Activated naive CD4-positive, alpha-beta T cell treated with Interleukin-2 at 50 U/mL for 16 hours (primary cell): ENCODE results near the gene KIF26B.
"Not testable (repeated sequence)": the region's sequence is repeated elsewhere in the genome, so short reads cannot be mapped to it uniquely, and the experiment has no call there.

Source experiments
- DNase-seq: peaks from one replicate; pipeline ENCODE4 v3.0.0-alpha.2; 2020

Gene KIF26B

GRCh38 chr1:245690156-245690690, 535.4 kb downstream of the KIF26B start:
- DNase-seq: no peak

- no peak for DNase-seq
Measured at GRCh38 chr1:245690946-245691541, 536.3 kb downstream of the KIF26B start.

GRCh38 chr1:245691897-245692296, 537.1 kb downstream of the KIF26B start:
- no peak for DNase-seq

- no peak for DNase-seq
Measured at GRCh38 chr1:245692318-245692717, 537.5 kb downstream of the KIF26B start.

- DNase-seq: no peak
Measured at GRCh38 chr1:245693116-245693793, 538.5 kb downstream of the KIF26B start.

- no peak for DNase-seq
Measured at GRCh38 chr1:245693941-245694752, 539.4 kb downstream of the KIF26B start.

GRCh38 chr1:245694753-245695195, 540.0 kb downstream of the KIF26B start:
- no peak for DNase-seq

- DNase-seq: no peak
Measured at GRCh38 chr1:245695211-245695610, 540.4 kb downstream of the KIF26B start.

GRCh38 chr1:245695701-245696100, 540.9 kb downstream of the KIF26B start:
- not testable (repeated sequence) for DNase-seq

GRCh38 chr1:245698116-245698515, 543.3 kb downstream of the KIF26B start:
- DNase-seq: no peak

- DNase-seq: no peak
Measured at GRCh38 chr1:245698860-245699259, 544.1 kb downstream of the KIF26B start.

GRCh38 chr1:245700631-245701030, 545.8 kb downstream of the KIF26B start:
- DNase-seq: no peak

GRCh38 chr1:245701631-245702030, 546.8 kb downstream of the KIF26B start:
- no peak for DNase-seq

- no peak for DNase-seq
Measured at GRCh38 chr1:245702346-245702745, 547.6 kb downstream of the KIF26B start.

GRCh38 chr1:245704341-245704740, 549.6 kb downstream of the KIF26B start:
- DNase-seq: no peak

- DNase-seq: no peak
Measured at GRCh38 chr1:245704765-245705164, 550.0 kb downstream of the KIF26B start.

GRCh38 chr1:245707941-245708340, 553.2 kb downstream of the KIF26B start:
- DNase-seq: no peak

GRCh38 chr1:245710961-245711903, 556.4 kb downstream of the KIF26B start:
- no peak for DNase-seq

- not testable (repeated sequence) for DNase-seq
Measured at GRCh38 chr1:245714027-245714426, 559.2 kb downstream of the KIF26B start.

GRCh38 chr1:245715291-245715701, 560.5 kb downstream of the KIF26B start:
- DNase-seq: no peak

GRCh38 chr1:245715970-245716369, 561.2 kb downstream of the KIF26B start:
- no peak for DNase-seq

- DNase-seq: no peak
Measured at GRCh38 chr1:245716561-245716960, 561.8 kb downstream of the KIF26B start.
